Transverse colon (tissue), 4 donors: Measurements from ENCODE around the gene TDRD15.

Source experiments
- CTCF ChIP-seq, 5 experiments: fragments of 200-600 bp in 3 of 5; fragments of 450-650 bp in 2 of 5; sonication (generic) in 3 of 5; IDR thresholded peaks; 1 replicate in 2 of 5; 2 replicates in 3 of 5; pipeline ENCODE4 v1.5.1; 2016 to 2017; ENCODE audit warnings: antibody characterized with exemption in 5 of 5, inconsistent platforms in 3 of 5, mild to moderate bottlenecking in 2 of 5, moderate library complexity in 1 of 5
- EP300 ChIP-seq: sonication (generic); formaldehyde crosslinking; IDR thresholded peaks from one replicate; pipeline ENCODE4 v1.6.1; 2017; ENCODE audit warnings: antibody characterized with exemption, low read depth
- POLR2A ChIP-seq: fragments of 450-650 bp; IDR thresholded peaks from one replicate; pipeline ENCODE4 v1.6.1; 2016; ENCODE audit warnings: antibody characterized with exemption, mild to moderate bottlenecking, moderate library complexity
- POLR2AphosphoS5 ChIP-seq, 3 donors: sonication (generic); formaldehyde crosslinking; IDR thresholded peaks; one replicate each; pipeline ENCODE4 v1.6.1; 2016; ENCODE audit warnings: antibody characterized with exemption in 3 of 3

- TF ChIP-seq CTCF (IDR thresholded peaks at IDR 0.05) = no peak
- TF ChIP-seq POLR2A = no peak
- no peak for TF ChIP-seq EP300
- no peak for TF ChIP-seq POLR2AphosphoS5 (IDR thresholded peaks at IDR 0.05)
Observed at GRCh38 chr2:21097331-21097730, 26.4 kb upstream of the TDRD15 start.
